Neural cell (in vitro differentiated cells): ENCODE measurements around the gene MARS1.
"Not testable (repeated sequence)": the region's sequence is repeated elsewhere in the genome, so short reads cannot be mapped to it uniquely, and the experiment has no call there.

ENCODE experiments used
- CTCF ChIP-seq: fragments of 450-650 bp; IDR thresholded peaks from 2 replicates; pipeline ENCODE4 v1.5.1; 2014; ENCODE audit warnings: antibody characterized with exemption, mild to moderate bottlenecking, moderate library complexity; ENCODE audit not compliant: poor library complexity, severe bottlenecking
- EZH2 ChIP-seq: fragments of 200-600, 300-800 bp; shearing (Covaris generic), sonication (generic); IDR thresholded peaks from 2 replicates; pipeline ENCODE4 v1.6.1; 2014; ENCODE audit warnings: antibody characterized with exemption, low read length, borderline replicate concordance, mild to moderate bottlenecking; ENCODE audit not compliant: insufficient read depth, poor library complexity, severe bottlenecking
- REST ChIP-seq: IDR thresholded peaks from 2 replicates; pipeline ENCODE4 v1.6.1; 2012; ENCODE audit warnings: borderline replicate concordance
- SMC3 ChIP-seq: fragments of 450-650 bp; conservative IDR thresholded peaks from 2 replicates; pipeline ENCODE4 v1.6.1; 2014; ENCODE audit warnings: antibody characterized with exemption, mild to moderate bottlenecking, moderate library complexity; ENCODE audit not compliant: poor library complexity

GRCh38 chr12:57561117-57561516 is 73.2 kb downstream of the MARS1 start:
- not testable (repeated sequence) for TF ChIP-seq REST, EZH2, CTCF, SMC3
